GM12873 (cell line): ENCODE measurements around the gene CAPN2.

Source experiments
- TF ChIP-seq, protein P1 (sequence below): IDR thresholded peaks from 2 replicates; pipeline ENCODE4 v1.5.1; 2012; ENCODE audit warnings: low read depth, mild to moderate bottlenecking, moderate library complexity, low read length, control low read depth; ENCODE audit not compliant: insufficient read depth; ENCODE audit errors: missing control alignments

Gene CAPN2

DNA sequence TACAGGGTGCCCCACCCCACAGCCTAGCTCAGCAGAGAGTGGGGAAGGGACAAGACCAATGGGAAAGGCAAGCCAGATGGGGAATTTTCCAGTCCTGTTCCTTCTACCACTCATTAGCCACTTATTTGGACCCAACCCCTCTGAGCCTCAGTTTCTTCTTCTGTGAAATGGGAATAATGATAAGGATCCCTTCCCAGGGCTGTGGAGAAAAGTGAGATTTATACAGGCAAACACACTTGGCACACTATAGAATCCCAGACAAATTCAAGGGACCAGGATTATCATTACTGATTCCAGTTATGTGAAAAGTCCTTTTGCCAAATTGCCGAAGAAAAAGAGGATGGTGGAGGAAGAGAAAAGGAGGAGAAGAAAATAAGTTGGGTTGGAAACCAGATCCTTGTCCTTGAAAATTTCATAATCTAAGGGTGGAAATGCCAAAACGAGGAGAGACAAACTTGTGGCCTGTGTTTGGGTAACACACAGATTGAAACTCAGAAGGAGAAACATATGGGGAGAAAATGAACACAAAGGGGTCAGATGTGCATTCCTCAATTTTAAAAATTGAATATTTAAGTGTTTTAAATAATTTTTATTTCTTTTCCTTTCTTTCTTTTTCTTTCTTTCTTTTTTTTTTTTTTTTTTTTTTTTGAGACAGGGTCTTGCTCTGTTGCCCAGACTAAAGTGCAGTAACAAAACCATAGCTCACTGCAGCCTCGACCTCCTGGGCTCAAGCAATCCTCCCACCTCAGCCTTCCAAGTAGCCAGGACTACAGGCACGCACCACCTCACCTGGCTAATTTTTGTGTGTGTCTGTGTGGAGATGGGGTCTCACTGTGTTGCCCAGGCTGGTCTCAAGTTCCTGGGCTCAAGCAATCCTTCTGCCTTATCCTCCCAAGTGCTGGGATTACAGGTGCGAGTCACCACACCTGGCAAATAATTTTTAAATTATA is 9.6 kb downstream of the CAPN2 start:
- TF ChIP-seq, protein P1, sequence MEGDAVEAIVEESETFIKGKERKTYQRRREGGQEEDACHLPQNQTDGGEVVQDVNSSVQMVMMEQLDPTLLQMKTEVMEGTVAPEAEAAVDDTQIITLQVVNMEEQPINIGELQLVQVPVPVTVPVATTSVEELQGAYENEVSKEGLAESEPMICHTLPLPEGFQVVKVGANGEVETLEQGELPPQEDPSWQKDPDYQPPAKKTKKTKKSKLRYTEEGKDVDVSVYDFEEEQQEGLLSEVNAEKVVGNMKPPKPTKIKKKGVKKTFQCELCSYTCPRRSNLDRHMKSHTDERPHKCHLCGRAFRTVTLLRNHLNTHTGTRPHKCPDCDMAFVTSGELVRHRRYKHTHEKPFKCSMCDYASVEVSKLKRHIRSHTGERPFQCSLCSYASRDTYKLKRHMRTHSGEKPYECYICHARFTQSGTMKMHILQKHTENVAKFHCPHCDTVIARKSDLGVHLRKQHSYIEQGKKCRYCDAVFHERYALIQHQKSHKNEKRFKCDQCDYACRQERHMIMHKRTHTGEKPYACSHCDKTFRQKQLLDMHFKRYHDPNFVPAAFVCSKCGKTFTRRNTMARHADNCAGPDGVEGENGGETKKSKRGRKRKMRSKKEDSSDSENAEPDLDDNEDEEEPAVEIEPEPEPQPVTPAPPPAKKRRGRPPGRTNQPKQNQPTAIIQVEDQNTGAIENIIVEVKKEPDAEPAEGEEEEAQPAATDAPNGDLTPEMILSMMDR: no peak

DNA sequence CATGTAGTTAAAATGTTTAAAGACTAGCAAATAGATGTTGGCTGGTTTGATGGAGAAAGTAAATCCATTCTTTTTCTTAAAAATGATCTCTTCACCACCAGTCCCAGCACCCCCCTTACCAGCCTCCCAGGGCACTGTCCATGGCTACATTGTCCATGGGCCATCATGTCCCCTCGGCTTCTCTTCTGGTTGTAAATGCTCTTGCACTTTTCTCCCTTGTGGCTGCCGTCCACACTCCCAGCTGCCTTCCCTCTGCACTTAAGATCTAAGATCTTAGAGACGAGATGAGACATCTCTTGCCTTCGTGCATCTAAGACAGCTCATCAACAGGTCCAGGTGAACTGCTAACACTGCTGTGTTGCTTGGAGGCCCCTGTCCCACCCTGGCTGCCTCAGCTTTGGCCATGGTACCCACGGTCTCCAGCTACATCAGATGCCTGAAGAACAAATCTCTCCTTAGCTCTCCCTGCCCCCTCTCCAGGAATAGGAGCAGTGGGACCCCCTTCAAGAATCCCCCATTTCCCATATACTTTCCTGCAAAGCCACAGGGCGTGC is 11.1 kb downstream of the CAPN2 start:
- TF ChIP-seq, protein P1: no peak

DNA sequence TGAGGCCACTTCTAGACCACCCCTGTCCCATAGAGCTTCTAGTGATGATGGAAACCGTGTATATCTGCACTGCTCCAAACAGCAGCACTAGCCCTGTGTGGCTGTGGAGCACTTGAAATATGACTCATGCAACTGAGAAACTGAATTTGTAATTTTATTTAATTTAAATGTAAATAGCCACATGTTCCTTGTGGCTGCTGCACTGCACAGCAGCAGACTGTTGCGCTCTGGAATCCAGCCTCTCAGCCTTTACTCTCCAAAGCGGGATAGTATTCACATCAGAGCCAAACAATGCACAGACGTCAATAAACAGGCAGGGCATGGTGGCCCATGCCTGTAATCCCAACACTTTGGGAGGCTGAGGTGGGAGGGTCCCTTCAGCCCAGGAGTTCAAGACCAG is 12.0 kb downstream of the CAPN2 start:
- TF ChIP-seq, protein P1: no peak

DNA sequence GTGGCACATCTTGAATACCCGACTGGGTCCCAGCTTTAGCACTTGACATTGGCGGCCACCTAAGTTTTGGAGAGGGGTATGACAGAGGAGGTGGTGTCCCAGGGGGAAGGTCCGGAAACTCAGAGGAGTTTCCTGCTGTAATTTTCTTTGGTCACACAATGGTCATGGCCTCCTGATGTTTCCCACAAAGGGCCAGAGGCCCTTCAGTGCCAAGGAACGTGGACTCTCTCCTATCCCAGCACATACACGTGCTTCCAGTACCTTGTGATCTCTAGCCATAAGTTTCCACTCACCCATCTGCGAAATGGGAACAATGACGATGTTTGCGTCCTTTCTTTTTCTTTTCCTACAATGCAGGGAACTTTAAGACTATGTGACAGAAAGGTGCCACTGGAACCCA is 13.2 kb downstream of the CAPN2 start:
- TF ChIP-seq, protein P1: no peak

DNA sequence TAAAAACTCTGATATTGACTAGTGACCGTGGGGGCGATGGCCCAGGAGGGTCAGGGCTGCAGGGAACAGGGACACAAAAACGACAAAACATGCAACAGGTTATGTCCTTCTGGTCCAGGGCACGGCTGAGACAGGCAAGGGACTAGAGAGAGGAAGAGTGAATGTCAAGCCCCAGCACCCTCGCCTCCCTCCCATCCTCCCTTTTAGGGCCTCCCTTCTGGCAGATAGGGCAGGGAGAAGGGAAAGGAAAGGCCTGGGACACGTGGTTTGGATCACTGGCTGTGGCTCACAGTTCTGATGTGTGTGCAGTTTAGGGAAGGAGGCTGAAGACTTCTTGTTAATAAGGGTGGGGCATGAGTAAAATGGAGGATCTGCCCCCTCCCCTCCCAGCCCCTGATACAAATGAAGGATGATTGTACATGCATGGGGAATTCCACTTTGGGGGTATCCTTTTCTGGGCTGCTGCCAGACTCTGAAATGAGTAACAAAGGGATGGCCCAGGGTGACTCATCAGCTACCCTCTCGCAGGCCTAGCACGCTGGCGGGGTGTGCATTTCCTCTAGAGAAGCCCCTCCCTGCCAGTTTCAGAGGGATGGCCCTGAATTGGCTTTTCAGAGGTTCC is 14.2 kb downstream of the CAPN2 start:
- TF ChIP-seq, protein P1: no peak

DNA sequence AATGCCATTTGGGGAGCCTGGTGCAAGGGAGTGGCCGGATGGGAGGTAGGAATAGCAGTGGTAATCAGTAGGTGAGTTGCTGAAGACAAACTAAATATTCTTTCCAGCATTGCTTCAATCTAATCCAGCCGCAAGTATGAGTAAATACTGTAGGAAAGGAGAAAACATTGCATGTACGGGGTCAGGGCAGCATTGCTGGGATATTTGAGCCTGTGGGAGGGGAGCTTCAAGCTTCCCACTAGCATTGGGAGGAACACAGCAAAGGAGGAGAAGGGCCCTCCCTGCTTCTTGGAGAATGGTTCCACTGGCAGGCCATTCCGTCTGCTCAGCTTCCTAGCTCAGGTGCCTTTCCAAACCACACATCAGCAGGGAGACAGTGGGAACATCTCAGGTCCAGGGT is 15.2 kb downstream of the CAPN2 start:
- TF ChIP-seq, protein P1: no peak

DNA sequence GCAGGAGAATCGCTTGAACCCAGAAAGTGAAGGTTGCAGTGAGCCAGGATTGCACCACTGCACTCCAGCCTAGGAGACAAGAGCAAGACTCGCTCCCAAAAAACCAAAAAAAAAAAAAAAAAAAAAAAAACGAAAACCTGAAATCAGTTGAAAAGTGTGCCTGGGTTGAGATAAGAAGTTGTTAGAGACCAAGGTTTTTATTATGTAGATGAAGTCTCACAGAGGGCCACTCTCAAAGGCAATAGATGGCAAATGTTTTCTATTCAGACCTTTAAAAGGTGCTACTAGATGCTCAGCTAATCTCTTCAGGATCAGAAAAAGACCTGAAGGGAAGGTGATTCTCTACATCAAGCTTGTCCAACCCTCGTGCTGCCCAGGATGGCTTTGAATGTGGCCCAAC is 17.6 kb downstream of the CAPN2 start:
- TF ChIP-seq, protein P1: no peak
